Gastrocnemius medialis (tissue), 4 donors: Measurements from ENCODE around the gene DPPA5. TPM values are rescaled to one million over a fixed set of nuclear protein-coding genes. Genes with fewer than 3 reads are reported as not detected.

ENCODE experiments used
- ATAC-seq, 2 donors: fragments of 150-250 bp; one replicate each; pipeline ENCODE4 v1.9.1; 2016
- DNase-seq, 2 donors: peaks; one replicate each; pipeline ENCODE4 v3.0.0-alpha.2; 2019
- H3K27ac ChIP-seq, 4 donors: fragments of 200-600 bp; sonication (generic); 1 replicate in 1 of 4; 2 replicates in 3 of 4; pipeline ENCODE4 v1.5.1; 2016 to 2018; ENCODE audit warnings: mild to moderate bottlenecking in 2 of 4, moderate library complexity in 1 of 4
- H3K27me3 ChIP-seq, 3 donors: fragments of 200-600 bp; sonication (generic) in 2 of 3; 1 replicate in 1 of 3; 2 replicates in 2 of 3; pipeline versions ENCODE4 v1.5.1 to v1.6.0; 2016 to 2019; ENCODE audit warnings: mild to moderate bottlenecking in 1 of 3, moderate library complexity in 1 of 3
- H3K36me3 ChIP-seq, 2 donors: fragments of 200-600 bp; sonication (generic) in 1 of 2; one replicate each; pipeline ENCODE4 v1.5.1; 2017 to 2018
- H3K4me1 ChIP-seq, 2 donors: fragments of 200-600 bp; sonication (generic) in 1 of 2; one replicate each; pipeline ENCODE4 v1.5.1; 2016 to 2017; ENCODE audit warnings: mild to moderate bottlenecking in 2 of 2
- H3K4me3 ChIP-seq, 4 donors: fragments of 200-600 bp; sonication (generic) in 3 of 4; 1 replicate in 1 of 4; 2 replicates in 3 of 4; pipeline ENCODE4 v1.5.1; 2016 to 2019; ENCODE audit warnings: mild to moderate bottlenecking in 2 of 4
- H3K9me3 ChIP-seq, 3 donors: fragments of 200-600 bp; sonication (generic) in 2 of 3; 1 replicate in 1 of 3; 2 replicates in 2 of 3; pipeline ENCODE4 v1.5.1; 2016 to 2019
- POLR2A ChIP-seq, 2 donors: fragments of 450-650 bp; IDR thresholded peaks; one replicate each; pipeline ENCODE4 v1.6.1; 2017; ENCODE audit warnings: antibody characterized with exemption in 2 of 2, mild to moderate bottlenecking in 2 of 2, moderate library complexity in 2 of 2
- in situ Hi-C, 4 donors: fragments of 200-750 bp; cut with MboI; loops; one replicate each; pipeline versions ENCODE4 v1.15.0 to v1.8.0; 2017; ENCODE audit warnings: low sequenced_read_pairs in 4 of 4
- intact Hi-C: fragments of 100-400 bp; cut with DNase I; formaldehyde crosslinking; loops from one replicate; pipeline ENCODE4 v1.15.1; 2023; ENCODE audit warnings: low total_unique reads
- total RNA-seq, 4 donors: library from RNA; depleted of rRNA; stranded (reverse); fragments of >200 nt; gene quantifications; one replicate each; pipeline versions ENCODE4 v1.1.0 to v1.2.3, GENCODE V29; 2016
- TF ChIP-seq, protein P1 (sequence below), 5 experiments: fragments of 450-650 bp in 3 of 5; fragments of 200-600 bp in 2 of 5; sonication (generic) in 2 of 5; IDR thresholded peaks in 4 of 5; conservative IDR thresholded peaks in 1 of 5; 1 replicate in 4 of 5; 2 replicates in 1 of 5; pipeline ENCODE4 v1.5.1; 2016 to 2019; ENCODE audit warnings: antibody characterized with exemption in 5 of 5, mild to moderate bottlenecking in 3 of 5, moderate library complexity in 3 of 5

Gene DPPA5
- total RNA-seq, 4 donors from 2014 or later, result not detected

DNA sequence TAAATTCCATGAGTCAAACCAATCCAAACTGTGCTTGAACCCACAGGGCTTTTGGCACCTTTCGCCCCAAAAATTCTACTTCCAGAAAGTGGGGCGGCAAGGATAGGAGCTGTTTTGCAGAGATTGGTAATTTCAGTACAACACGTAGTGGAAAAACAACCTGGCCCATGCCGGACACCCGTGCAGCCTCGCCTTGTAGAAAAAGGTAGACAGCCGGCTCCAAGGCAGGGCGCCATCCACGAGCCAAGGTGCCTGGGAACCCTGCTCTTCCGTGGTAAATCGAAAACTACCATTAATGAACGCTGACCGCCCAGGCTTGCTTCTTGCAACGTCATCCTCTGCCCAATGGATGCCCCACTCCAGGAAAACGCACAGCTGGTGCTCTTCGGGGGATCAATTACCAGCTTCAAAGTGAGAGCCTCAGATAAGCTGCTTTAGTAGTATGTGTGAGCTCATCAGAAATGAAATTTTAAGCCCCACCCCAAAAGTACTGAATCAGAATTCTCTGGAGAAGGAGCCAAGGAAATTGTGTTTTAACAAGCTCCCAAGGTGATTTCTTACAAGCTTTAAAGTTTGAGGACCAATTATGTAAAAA, 13.8 kb upstream of the DPPA5 start:
- in situ Hi-C loops, result no loop called here

DNA sequence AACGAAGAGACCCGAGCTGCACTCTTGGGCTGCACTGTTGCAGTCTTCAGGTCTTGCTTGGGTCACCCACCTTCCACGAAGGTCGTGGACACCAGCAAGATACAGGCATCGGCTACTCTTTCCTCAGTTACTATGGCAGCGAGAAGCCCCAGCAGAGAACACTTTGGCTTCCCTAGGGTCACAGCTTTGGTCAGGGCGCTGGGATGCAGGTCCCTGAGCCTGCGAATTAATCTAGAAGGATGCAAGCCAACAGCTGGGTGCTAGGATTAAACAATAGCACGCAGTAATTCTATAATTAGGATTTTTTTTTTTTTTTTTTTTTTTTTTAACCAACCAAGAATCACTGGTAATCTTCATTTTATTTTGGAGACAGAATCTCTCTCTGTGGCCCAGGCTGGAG, 10.5 kb upstream of the DPPA5 start:
- Histone ChIP-seq H3K36me3 (no peaks in the 10 kb centered on the region), H3K9me3 (no peaks in the 10 kb centered on the region), H3K27ac (no peak overlapping the region), H3K27me3 (no peaks in the 10 kb centered on the region), H3K4me3 (no peak overlapping the region), H3K4me1 (no peaks in the 10 kb centered on the region)
- intact Hi-C loops, result no loop called here
- TF ChIP-seq POLR2A (IDR thresholded peaks at IDR 0.05), result no peak
- TF ChIP-seq, protein P1, sequence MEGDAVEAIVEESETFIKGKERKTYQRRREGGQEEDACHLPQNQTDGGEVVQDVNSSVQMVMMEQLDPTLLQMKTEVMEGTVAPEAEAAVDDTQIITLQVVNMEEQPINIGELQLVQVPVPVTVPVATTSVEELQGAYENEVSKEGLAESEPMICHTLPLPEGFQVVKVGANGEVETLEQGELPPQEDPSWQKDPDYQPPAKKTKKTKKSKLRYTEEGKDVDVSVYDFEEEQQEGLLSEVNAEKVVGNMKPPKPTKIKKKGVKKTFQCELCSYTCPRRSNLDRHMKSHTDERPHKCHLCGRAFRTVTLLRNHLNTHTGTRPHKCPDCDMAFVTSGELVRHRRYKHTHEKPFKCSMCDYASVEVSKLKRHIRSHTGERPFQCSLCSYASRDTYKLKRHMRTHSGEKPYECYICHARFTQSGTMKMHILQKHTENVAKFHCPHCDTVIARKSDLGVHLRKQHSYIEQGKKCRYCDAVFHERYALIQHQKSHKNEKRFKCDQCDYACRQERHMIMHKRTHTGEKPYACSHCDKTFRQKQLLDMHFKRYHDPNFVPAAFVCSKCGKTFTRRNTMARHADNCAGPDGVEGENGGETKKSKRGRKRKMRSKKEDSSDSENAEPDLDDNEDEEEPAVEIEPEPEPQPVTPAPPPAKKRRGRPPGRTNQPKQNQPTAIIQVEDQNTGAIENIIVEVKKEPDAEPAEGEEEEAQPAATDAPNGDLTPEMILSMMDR (IDR thresholded peaks at IDR 0.05 in 4 of 5, conservative IDR thresholded peaks at IDR 0.05 in 1 of 5), result no peak
- no peak for ATAC-seq
- no peak for DNase-seq
- in situ Hi-C loops, result no loop called here

More for the DNA sequence above, 13.8 kb upstream of the DPPA5 start:
- ATAC-seq (no peak), DNase-seq (no peak)
- H3K27me3 ChIP-seq, result no peaks in the 10 kb centered on the region
- intact Hi-C loops, result no loop called here
- H3K27ac ChIP-seq, result no peak overlapping the region
- TF ChIP-seq, protein P1 (IDR thresholded peaks at IDR 0.05 in 4 of 5, conservative IDR thresholded peaks at IDR 0.05 in 1 of 5), result no peak
- no peak for TF ChIP-seq POLR2A (IDR thresholded peaks at IDR 0.05)
- no peaks in the 10 kb centered on the region for H3K4me1 ChIP-seq
- no peaks in the 10 kb centered on the region for H3K9me3 ChIP-seq
- no peaks in the 10 kb centered on the region for H3K36me3 ChIP-seq
- H3K4me3 ChIP-seq, result no peak overlapping the region

DNA sequence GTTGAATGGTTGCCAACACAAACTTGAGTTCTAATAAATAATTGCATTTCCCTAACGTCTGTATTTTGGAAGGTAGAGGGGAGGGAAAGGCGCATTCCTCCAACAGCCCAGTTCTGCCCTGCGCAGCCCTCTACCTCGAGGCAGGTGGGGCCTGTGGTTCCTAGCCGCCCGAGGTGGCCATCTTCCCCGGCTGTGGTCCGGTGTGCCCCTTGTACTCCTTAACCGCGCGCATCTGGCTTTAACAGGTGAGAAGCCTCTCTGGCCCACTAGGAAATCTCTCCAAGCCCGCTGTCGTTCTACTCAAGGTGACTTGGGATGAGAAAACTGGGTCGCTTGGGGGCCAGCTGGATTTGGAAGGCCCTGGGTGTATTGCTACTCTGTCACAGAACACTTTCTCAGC, 10.0 kb upstream of the DPPA5 start:
- H3K9me3 ChIP-seq, result no peaks in the 10 kb centered on the region
- DNase-seq (no peak), ATAC-seq (no peak)
- H3K27me3 ChIP-seq, result no peaks in the 10 kb centered on the region
- intact Hi-C loops, result no loop called here
- in situ Hi-C loops, result no loop called here
- no peak overlapping the region for H3K4me3 ChIP-seq
- no peaks in the 10 kb centered on the region for H3K36me3 ChIP-seq
- H3K4me1 ChIP-seq, result no peaks in the 10 kb centered on the region
- H3K27ac ChIP-seq, result no peak overlapping the region
- TF ChIP-seq, protein P1 (IDR thresholded peaks at IDR 0.05 in 4 of 5, conservative IDR thresholded peaks at IDR 0.05 in 1 of 5), result no peak

DNA sequence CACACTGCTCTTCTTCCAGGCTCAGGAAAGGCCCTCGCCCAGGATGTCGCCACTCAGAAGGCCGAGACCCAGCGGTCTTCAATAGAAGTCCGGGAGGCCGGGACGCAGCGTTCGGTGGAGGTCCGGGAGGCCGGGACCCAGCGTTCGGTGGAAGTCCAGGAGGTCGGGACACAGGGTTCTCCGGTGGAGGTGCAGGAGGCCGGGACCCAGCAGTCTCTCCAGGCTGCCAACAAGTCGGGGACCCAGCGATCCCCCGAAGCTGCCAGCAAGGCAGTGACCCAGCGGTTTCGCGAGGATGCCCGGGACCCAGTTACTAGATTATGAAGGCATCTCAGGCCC, 9.4 kb upstream of the DPPA5 start:
- no peaks in the 10 kb centered on the region for H3K4me1 ChIP-seq
- TF ChIP-seq POLR2A (IDR thresholded peaks at IDR 0.05), result no peak
- TF ChIP-seq, protein P1 (IDR thresholded peaks at IDR 0.05 in 4 of 5, conservative IDR thresholded peaks at IDR 0.05 in 1 of 5), result no peak
- no peaks in the 10 kb centered on the region for H3K9me3 ChIP-seq
- ATAC-seq (no peak), DNase-seq (no peak)
- in situ Hi-C loops (no loop called here), intact Hi-C loops (no loop called here)
- H3K4me3 ChIP-seq, result no peak overlapping the region
- H3K27ac ChIP-seq, result no peak overlapping the region
- H3K27me3 ChIP-seq, result no peaks in the 10 kb centered on the region
- no peaks in the 10 kb centered on the region for H3K36me3 ChIP-seq

DNA sequence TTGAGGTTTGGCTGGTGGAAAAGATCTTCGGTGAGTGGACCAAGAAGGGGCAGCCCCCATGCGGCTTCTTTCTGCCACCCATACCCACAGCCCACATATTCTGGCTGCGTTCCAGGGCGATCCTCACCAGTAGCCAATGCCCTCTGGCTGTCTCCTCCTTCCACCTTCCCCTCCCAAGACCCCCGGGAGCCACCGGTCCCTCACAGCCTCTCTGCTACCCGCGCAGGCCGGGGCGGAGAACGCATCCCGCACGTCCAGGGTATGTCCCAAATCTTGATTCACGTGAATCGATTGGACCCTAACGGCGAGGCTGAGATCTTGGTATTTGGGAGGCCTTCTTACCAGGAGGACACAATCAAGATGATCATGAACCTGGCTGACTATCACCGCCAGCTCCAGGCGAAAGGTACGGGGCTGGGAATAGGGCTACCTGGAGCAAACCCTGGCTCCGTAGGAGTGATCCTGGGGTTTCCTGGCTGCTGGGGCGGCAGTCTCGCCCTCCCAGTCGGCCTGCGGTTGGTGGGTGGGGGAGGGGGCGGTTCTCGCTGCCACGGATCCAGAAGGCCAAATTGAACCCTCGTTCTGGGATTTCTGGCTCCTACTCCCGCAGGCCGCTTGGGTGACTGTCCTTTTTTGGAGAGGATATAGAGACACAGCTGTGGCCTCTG, 8.9 kb upstream of the DPPA5 start:
- H3K4me3 ChIP-seq, result no peak overlapping the region
- ATAC-seq (no peak), DNase-seq (no peak)
- no peak for TF ChIP-seq POLR2A (IDR thresholded peaks at IDR 0.05)
- TF ChIP-seq, protein P1 (IDR thresholded peaks at IDR 0.05 in 4 of 5, conservative IDR thresholded peaks at IDR 0.05 in 1 of 5), result no peak
- H3K4me1 ChIP-seq, result no peaks in the 10 kb centered on the region
- no peaks in the 10 kb centered on the region for H3K27me3 ChIP-seq
- H3K36me3 ChIP-seq, result no peaks in the 10 kb centered on the region
- H3K9me3 ChIP-seq, result no peaks in the 10 kb centered on the region
- intact Hi-C loops, result no loop called here
- in situ Hi-C loops, result no loop called here
- no peak overlapping the region for H3K27ac ChIP-seq
